ENCODE data around the gene KRI1.

- TF ChIP-seq CTCF (IDR thresholded peaks at IDR 0.05), result no peak
- TF ChIP-seq POLR2A (IDR thresholded peaks at IDR 0.05), result no peak
Measured at GRCh38 chr19:10575011-10575716, 9.4 kb upstream of the KRI1 start.
